GM12878 (cell line): ENCODE data around the gene NCAPD2. TPM values are rescaled to one million over a fixed set of nuclear protein-coding genes. Genes with fewer than 3 reads are reported as not detected.

ENCODE experiments used
- BACH1 ChIP-seq: fragments of 450-650 bp; IDR thresholded peaks from 2 replicates; pipeline ENCODE4 v1.6.1; 2017; ENCODE audit warnings: mild to moderate bottlenecking, borderline replicate concordance
- CBFB ChIP-seq: IDR thresholded peaks from 2 replicates; pipeline ENCODE4 v1.6.1; 2016; ENCODE audit warnings: antibody characterized with exemption, low read depth
- EED ChIP-seq: sonication (generic); IDR thresholded peaks from 2 replicates; pipeline ENCODE4 v1.6.1; 2016; ENCODE audit warnings: antibody characterized with exemption, low read depth
- ETV6 ChIP-seq, 2 experiments: fragments of 450-650 bp in 1 of 2; IDR thresholded peaks in 1 of 2; conservative IDR thresholded peaks in 1 of 2; 2 replicates each; pipeline ENCODE4 v1.6.1; 2014; ENCODE audit warnings: antibody characterized with exemption in 1 of 2, borderline replicate concordance in 1 of 2, low read depth in 1 of 2, mild to moderate bottlenecking in 1 of 2, moderate library complexity in 1 of 2
- GABPA ChIP-seq: IDR thresholded peaks from 2 replicates; pipeline ENCODE4 v1.6.1; 2014; ENCODE audit warnings: antibody characterized with exemption, low read depth, mild to moderate bottlenecking, inconsistent platforms
- HDAC2 ChIP-seq: fragments of 200-600 bp; sonication (generic); IDR thresholded peaks from 2 replicates; pipeline ENCODE4 v1.6.1; 2017
- IRF4 ChIP-seq: IDR thresholded peaks from 2 replicates; pipeline ENCODE4 v1.6.1; 2011; ENCODE audit warnings: low read depth, low read length
- JUNB ChIP-seq: IDR thresholded peaks from 2 replicates; pipeline ENCODE4 v1.6.1; 2016; ENCODE audit warnings: antibody characterized with exemption, mild to moderate bottlenecking
- KDM1A ChIP-seq: fragments of 200-600 bp; sonication (generic); IDR thresholded peaks from 2 replicates; pipeline ENCODE4 v1.6.1; 2016; ENCODE audit warnings: borderline replicate concordance
- MEF2B ChIP-seq: fragments of 450-650 bp; IDR thresholded peaks from 2 replicates; pipeline ENCODE4 v1.6.1; 2018; ENCODE audit warnings: mild to moderate bottlenecking, moderate library complexity; ENCODE audit not compliant: partially characterized antibody, poor library complexity, severe bottlenecking
- MXI1 ChIP-seq: fragments of 150-350 bp; IDR thresholded peaks from 2 replicates; pipeline ENCODE4 v1.6.1; 2011; ENCODE audit warnings: low read depth, mild to moderate bottlenecking, inconsistent platforms, low read length, improper control_type of control experiment
- MYB ChIP-seq: fragments of 150-350 bp; IDR thresholded peaks from 2 replicates; pipeline ENCODE4 v1.6.1; 2014; ENCODE audit warnings: mild to moderate bottlenecking, low read depth, low read length, borderline replicate concordance
- NRF1 ChIP-seq: conservative IDR thresholded peaks from 2 replicates; pipeline ENCODE4 v1.6.1; 2011; ENCODE audit warnings: mild to moderate bottlenecking, low read depth, low read length, improper control_type of control experiment
- PAX8 ChIP-seq: fragments of 450-650 bp; IDR thresholded peaks from 2 replicates; pipeline ENCODE4 v1.6.1; 2017; ENCODE audit warnings: mild to moderate bottlenecking, moderate library complexity
- PML ChIP-seq: IDR thresholded peaks from 2 replicates; pipeline ENCODE4 v1.6.1; 2012; ENCODE audit warnings: low read length, inconsistent platforms
- RBBP5 ChIP-seq: fragments of 200-600 bp; sonication (generic); conservative IDR thresholded peaks from 2 replicates; pipeline ENCODE4 v1.6.1; 2016
- SMAD1 ChIP-seq: fragments of 450-650 bp; IDR thresholded peaks from 2 replicates; pipeline ENCODE4 v1.6.1; 2018; ENCODE audit warnings: mild to moderate bottlenecking, low read depth; ENCODE audit not compliant: partially characterized antibody
- SMAD5 ChIP-seq: IDR thresholded peaks from 2 replicates; pipeline ENCODE4 v1.6.1; 2016; ENCODE audit warnings: antibody characterized with exemption, low read depth
- SUPT20H ChIP-seq: IDR thresholded peaks from 2 replicates; pipeline ENCODE4 v1.6.1; 2011; ENCODE audit warnings: low read depth, mild to moderate bottlenecking, low read length, moderate library complexity, borderline replicate concordance; ENCODE audit not compliant: control insufficient read depth
- polyA plus RNA-seq, 11 experiments: library from polyadenylated mRNA; depleted of rRNA in 4 of 11; unstranded in 6 of 11; stranded (reverse) in 5 of 11; fragments of >200 nt; fragmentation: Nextera tagmentation in 4 of 11; fragmentation: Illumina TruSeq in 1 of 11; extraction: Ambion mirVana in 4 of 11; extraction: Trizol in 1 of 11; gene quantifications; 1 replicate in 1 of 11; 2 replicates in 10 of 11; pipeline versions ENCODE4 v1.2.1 to v1.2.3, GENCODE V29; 2011 to 2016; ENCODE audit warnings: inconsistent platforms in 2 of 11, missing spikeins in 2 of 11, low read depth in 1 of 11
- total RNA-seq, 4 experiments: library from RNA; depleted of rRNA in 3 of 4; stranded (reverse); fragments of >200 nt in 3 of 4; fragmentation: Illumina TruSeq in 1 of 4; extraction: Trizol in 1 of 4; gene quantifications; 2 replicates each; pipeline versions ENCODE4 v1.2.1 to v1.2.3, GENCODE V29; 2013 to 2021
- TF ChIP-seq, protein P1 (sequence below): fragments of 450-650 bp; IDR thresholded peaks from 2 replicates; pipeline ENCODE4 v1.6.1; 2016; ENCODE audit warnings: mild to moderate bottlenecking, moderate library complexity, borderline replicate concordance
- TF ChIP-seq, protein P2 (sequence below): fragments of 450-650 bp; IDR thresholded peaks from 2 replicates; pipeline ENCODE4 v1.6.1; 2016; ENCODE audit warnings: mild to moderate bottlenecking
- TF ChIP-seq, protein P3 (sequence below): IDR thresholded peaks from 2 replicates; pipeline ENCODE4 v1.6.1; 2012; ENCODE audit warnings: low read depth, low read length, improper control_type of control experiment
- TF ChIP-seq, protein P4 (sequence below): IDR thresholded peaks from 2 replicates; pipeline ENCODE4 v1.6.1; 2011; ENCODE audit warnings: low read depth, mild to moderate bottlenecking, low read length, moderate library complexity, borderline replicate concordance; ENCODE audit errors: extremely low read depth
- TF ChIP-seq, protein P5 (sequence below): fragments of 450-650 bp; IDR thresholded peaks from 2 replicates; pipeline ENCODE4 v1.6.1; 2016; ENCODE audit warnings: mild to moderate bottlenecking

NCAPD2 gene
- total and polyA plus RNA-seq, 10 of the 15 experiments (the other 5 are each of a cell fraction or from before 2014, with no cell fraction given) = 24.2 to 160 (median 110) TPM

DNA sequence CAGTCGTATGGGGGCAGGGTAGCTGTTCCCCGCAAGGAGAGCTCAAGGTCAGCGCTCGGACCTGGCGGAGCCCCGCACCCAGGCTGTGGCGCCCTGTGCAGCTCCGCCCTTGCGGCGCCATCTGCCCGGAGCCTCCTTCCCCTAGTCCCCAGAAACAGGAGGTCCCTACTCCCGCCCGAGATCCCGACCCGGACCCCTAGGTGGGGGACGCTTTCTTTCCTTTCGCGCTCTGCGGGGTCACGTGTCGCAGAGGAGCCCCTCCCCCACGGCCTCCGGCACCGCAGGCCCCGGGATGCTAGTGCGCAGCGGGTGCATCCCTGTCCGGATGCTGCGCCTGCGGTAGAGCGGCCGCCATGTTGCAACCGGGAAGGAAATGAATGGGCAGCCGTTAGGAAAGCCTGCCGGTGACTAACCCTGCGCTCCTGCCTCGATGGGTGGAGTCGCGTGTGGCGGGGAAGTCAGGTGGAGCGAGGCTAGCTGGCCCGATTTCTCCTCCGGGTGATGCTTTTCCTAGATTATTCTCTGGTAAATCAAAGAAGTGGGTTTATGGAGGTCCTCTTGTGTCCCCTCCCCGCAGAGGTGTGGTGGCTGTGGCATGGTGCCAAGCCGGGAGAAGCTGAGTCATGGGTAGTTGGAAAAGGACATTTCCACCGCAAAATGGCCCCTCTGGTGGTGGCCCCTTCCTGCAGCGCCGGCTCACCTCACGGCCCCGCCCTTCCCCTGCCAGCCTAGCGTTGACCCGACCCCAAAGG lies 41.2 kb downstream of the NCAPD2 start (continued):
- TF ChIP-seq CBFB (peak; percentile 53; the same call in 1 of the 2 replicates), RBBP5 (no peak), NRF1 (no peak), SMAD5 (no peak; the same call in 1 of the 2 replicates), PAX8 (no peak), KDM1A (no peak), JUNB (no peak), EED (peak; percentile 55; the same call in 1 of the 2 replicates), SUPT20H (no peak), BACH1 (peak; percentile 49; the same call in 1 of the 2 replicates), ETV6 (conservative IDR thresholded peaks at IDR 0.05 in 1 of 2, IDR thresholded peaks at IDR 0.05 in 1 of 2; ENCODE audit: borderline replicate concordance in 1 of 2, low read depth in 1 of 2) (no peak), HDAC2 (no peak), MYB (no peak), SMAD1 (no peak), MEF2B (no peak), IRF4 (0 out of 2 replicates have a peak, but pooled peaks have one; percentile 5), PML (no peak), GABPA (no peak), MXI1 (no peak; the same call in none of the 2 replicates)
- TF ChIP-seq, protein P1, sequence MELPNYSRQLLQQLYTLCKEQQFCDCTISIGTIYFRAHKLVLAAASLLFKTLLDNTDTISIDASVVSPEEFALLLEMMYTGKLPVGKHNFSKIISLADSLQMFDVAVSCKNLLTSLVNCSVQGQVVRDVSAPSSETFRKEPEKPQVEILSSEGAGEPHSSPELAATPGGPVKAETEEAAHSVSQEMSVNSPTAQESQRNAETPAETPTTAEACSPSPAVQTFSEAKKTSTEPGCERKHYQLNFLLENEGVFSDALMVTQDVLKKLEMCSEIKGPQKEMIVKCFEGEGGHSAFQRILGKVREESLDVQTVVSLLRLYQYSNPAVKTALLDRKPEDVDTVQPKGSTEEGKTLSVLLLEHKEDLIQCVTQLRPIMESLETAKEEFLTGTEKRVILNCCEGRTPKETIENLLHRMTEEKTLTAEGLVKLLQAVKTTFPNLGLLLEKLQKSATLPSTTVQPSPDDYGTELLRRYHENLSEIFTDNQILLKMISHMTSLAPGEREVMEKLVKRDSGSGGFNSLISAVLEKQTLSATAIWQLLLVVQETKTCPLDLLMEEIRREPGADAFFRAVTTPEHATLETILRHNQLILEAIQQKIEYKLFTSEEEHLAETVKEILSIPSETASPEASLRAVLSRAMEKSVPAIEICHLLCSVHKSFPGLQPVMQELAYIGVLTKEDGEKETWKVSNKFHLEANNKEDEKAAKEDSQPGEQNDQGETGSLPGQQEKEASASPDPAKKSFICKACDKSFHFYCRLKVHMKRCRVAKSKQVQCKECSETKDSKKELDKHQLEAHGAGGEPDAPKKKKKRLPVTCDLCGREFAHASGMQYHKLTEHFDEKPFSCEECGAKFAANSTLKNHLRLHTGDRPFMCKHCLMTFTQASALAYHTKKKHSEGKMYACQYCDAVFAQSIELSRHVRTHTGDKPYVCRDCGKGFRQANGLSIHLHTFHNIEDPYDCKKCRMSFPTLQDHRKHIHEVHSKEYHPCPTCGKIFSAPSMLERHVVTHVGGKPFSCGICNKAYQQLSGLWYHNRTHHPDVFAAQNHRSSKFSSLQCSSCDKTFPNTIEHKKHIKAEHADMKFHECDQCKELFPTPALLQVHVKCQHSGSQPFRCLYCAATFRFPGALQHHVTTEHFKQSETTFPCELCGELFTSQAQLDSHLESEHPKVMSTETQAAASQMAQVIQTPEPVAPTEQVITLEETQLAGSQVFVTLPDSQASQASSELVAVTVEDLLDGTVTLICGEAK = no peak
- TF ChIP-seq, protein P2, sequence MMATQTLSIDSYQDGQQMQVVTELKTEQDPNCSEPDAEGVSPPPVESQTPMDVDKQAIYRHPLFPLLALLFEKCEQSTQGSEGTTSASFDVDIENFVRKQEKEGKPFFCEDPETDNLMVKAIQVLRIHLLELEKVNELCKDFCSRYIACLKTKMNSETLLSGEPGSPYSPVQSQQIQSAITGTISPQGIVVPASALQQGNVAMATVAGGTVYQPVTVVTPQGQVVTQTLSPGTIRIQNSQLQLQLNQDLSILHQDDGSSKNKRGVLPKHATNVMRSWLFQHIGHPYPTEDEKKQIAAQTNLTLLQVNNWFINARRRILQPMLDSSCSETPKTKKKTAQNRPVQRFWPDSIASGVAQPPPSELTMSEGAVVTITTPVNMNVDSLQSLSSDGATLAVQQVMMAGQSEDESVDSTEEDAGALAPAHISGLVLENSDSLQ = no peak
- TF ChIP-seq, protein P3, sequence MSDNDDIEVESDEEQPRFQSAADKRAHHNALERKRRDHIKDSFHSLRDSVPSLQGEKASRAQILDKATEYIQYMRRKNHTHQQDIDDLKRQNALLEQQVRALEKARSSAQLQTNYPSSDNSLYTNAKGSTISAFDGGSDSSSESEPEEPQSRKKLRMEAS = no peak; the same call in 1 of the 2 replicates
- TF ChIP-seq, protein P4, sequence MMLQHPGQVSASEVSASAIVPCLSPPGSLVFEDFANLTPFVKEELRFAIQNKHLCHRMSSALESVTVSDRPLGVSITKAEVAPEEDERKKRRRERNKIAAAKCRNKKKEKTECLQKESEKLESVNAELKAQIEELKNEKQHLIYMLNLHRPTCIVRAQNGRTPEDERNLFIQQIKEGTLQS = peak; percentile 68; the same call in 1 of the 2 replicates
- TF ChIP-seq, protein P5, sequence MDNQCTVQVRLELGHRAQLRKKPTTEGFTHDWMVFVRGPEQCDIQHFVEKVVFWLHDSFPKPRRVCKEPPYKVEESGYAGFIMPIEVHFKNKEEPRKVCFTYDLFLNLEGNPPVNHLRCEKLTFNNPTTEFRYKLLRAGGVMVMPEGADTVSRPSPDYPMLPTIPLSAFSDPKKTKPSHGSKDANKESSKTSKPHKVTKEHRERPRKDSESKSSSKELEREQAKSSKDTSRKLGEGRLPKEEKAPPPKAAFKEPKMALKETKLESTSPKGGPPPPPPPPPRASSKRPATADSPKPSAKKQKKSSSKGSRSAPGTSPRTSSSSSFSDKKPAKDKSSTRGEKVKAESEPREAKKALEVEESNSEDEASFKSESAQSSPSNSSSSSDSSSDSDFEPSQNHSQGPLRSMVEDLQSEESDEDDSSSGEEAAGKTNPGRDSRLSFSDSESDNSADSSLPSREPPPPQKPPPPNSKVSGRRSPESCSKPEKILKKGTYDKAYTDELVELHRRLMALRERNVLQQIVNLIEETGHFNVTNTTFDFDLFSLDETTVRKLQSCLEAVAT = peak; percentile 86
